ENCODE data around the gene PRPH2.
"Not testable (repeated sequence)": the region's sequence is repeated elsewhere in the genome, so short reads cannot be mapped to it uniquely, and the experiment has no call there.

PRPH2 gene

GRCh38 chr6:42744351-42744893, 22.0 kb upstream of the PRPH2 start:
- TF ChIP-seq CTCF (IDR thresholded peaks at IDR 0.05; ENCODE audit: extremely low read depth, insufficient read depth, missing control alignments), result no peak
- in situ Hi-C loops (cut with MboI; ENCODE audit: low pct_unique_long_range_greater_than_20kb, low sequenced_read_pairs, unreplicated experiment), result no loop called here
- no peak for DNase-seq (ENCODE audit: low spot score)

GRCh38 chr6:42742116-42742894, 19.9 kb upstream of the PRPH2 start:
- in situ Hi-C loops (cut with MboI; ENCODE audit: low pct_unique_long_range_greater_than_20kb, low sequenced_read_pairs, unreplicated experiment), result no loop called here
- DNase-seq (ENCODE audit: low spot score), result no peak
- no peak for TF ChIP-seq CTCF (IDR thresholded peaks at IDR 0.05; ENCODE audit: extremely low read depth, insufficient read depth, missing control alignments)

- DNase-seq (ENCODE audit: low spot score), result no peak
- TF ChIP-seq CTCF (IDR thresholded peaks at IDR 0.05; ENCODE audit: extremely low read depth, insufficient read depth, missing control alignments), result no peak
- in situ Hi-C loops (cut with MboI; ENCODE audit: low pct_unique_long_range_greater_than_20kb, low sequenced_read_pairs, unreplicated experiment), result no loop called here
Measured at GRCh38 chr6:42740725-42741124, 18.3 kb upstream of the PRPH2 start.

GRCh38 chr6:42735976-42736375, 13.6 kb upstream of the PRPH2 start:
- TF ChIP-seq CTCF (IDR thresholded peaks at IDR 0.05; ENCODE audit: extremely low read depth, insufficient read depth, missing control alignments), result no peak
- DNase-seq (ENCODE audit: low spot score), result no peak
- in situ Hi-C loops (cut with MboI; ENCODE audit: low pct_unique_long_range_greater_than_20kb, low sequenced_read_pairs, unreplicated experiment), result no loop called here

GRCh38 chr6:42733867-42734481, 11.6 kb upstream of the PRPH2 start:
- in situ Hi-C loops (cut with MboI; ENCODE audit: low pct_unique_long_range_greater_than_20kb, low sequenced_read_pairs, unreplicated experiment), result not testable (repeated sequence)

GRCh38 chr6:42729731-42730130, 7.3 kb upstream of the PRPH2 start:
- no peak for TF ChIP-seq CTCF (IDR thresholded peaks at IDR 0.05; ENCODE audit: extremely low read depth, insufficient read depth, missing control alignments)

More at GRCh38 chr6:42733867-42734481, 11.6 kb upstream of the PRPH2 start:
- DNase-seq (ENCODE audit: low spot score), result not testable (repeated sequence)

GRCh38 chr6:42727627-42728026, 5.2 kb upstream of the PRPH2 start:
- no peak for TF ChIP-seq CTCF (IDR thresholded peaks at IDR 0.05; ENCODE audit: extremely low read depth, insufficient read depth, missing control alignments)
- no peak for DNase-seq (ENCODE audit: low spot score)
- in situ Hi-C loops (cut with MboI; ENCODE audit: low pct_unique_long_range_greater_than_20kb, low sequenced_read_pairs, unreplicated experiment), result no loop called here

More at GRCh38 chr6:42729731-42730130, 7.3 kb upstream of the PRPH2 start:
- DNase-seq (ENCODE audit: low spot score), result no peak
- in situ Hi-C loops (cut with MboI; ENCODE audit: low pct_unique_long_range_greater_than_20kb, low sequenced_read_pairs, unreplicated experiment), result no loop called here

All from GM13977 (cell line).